ENCODE measurements around the gene DENND1B.

GRCh38 chr1:197787623-197788536 lies 12.6 kb upstream of the DENND1B start:
- TF ChIP-seq CTCF (IDR thresholded peaks at IDR 0.05) (no peak), POLR2A (IDR thresholded peaks at IDR 0.05) (no peak)
